Measurements from ENCODE around the gene ATP9A. TPM values are rescaled to one million over a fixed set of nuclear protein-coding genes. Genes with fewer than 3 reads are reported as not detected.
A peak's percentile ranks its signal among the peaks of the same experiment; 100 is the strongest.

ATP9A gene
- total RNA-seq, 6 experiments from 2014 or later: 21.4 to 34.0 (median 22.8) TPM

DNA sequence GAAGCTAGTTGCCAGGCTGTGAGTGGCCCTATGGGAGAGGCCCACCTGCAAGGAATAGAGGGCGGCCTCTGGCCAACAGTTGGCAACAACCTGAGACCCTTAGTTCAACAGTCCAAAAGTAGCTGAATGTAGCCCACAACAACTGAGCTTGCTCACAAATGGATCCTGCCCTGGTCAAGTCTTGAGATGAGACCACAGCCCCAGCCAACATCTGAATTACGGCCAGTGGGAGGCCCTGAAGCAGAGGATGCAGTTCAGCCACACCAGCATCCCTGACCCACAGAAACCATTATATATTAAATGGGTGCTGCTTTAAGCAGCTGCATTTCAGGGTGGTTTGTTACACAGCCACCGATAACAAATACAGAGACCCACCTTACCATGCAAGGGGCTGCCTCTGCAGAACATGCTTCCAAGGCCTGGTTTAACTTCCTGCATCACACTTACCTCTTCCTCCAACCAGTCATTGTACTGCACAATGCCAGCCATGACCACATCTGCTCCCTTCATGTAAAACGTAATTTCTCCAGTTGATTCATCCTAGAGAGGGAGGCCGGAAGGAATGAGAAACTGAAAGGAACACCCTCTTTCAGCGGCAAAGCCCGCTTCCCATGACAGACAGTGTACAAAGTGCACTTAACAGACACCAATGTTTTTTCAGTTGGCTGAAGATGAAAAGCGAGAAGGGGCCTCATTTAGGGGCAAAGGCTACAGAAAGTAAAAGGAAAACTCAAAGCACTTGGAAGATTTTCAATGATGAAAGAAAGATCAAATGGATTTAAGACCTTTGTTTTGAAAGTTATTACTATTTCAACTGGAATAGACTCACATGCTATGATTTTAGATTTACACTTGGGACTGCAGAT, 139.4 kb downstream of the ATP9A start:
- H3K27ac Mint-ChIP-seq: peak overlapping the region; percentile 74

DNA sequence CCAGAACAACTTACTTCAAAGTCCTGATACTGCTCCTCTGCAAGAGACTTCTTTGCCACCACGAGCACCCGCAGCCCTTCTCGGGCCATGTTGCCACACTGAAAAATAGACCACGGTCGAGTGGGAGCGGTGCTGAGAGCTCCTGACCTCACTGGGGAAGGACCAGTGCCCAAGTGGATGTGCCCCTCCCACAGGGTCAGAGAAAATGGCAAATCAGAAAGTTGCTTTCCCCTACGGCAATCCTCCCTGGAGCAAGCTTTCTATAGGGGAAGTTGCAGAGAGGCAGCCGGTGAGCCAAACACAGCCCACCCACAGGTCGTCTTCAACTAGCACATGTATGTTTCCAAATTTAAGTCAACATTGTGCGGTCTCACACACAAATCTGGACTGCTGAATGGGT, 140.6 kb downstream of the ATP9A start:
- Mint-ChIP-seq H3K36me3 (ENCODE audit: low read depth) (peaks cover 14% of the 10 kb centered on the region), H3K9me3 (no peaks in the 10 kb centered on the region), H3K4me1 (ENCODE audit: low read depth) (peaks cover 58% of the 10 kb centered on the region), H3K4me3 (no peak overlapping the region), H3K27ac (no peak overlapping the region), H3K27me3 (ENCODE audit: insufficient read depth) (no peaks in the 10 kb centered on the region)
- DNase-seq: no peak
- TF ChIP-seq, protein P1, sequence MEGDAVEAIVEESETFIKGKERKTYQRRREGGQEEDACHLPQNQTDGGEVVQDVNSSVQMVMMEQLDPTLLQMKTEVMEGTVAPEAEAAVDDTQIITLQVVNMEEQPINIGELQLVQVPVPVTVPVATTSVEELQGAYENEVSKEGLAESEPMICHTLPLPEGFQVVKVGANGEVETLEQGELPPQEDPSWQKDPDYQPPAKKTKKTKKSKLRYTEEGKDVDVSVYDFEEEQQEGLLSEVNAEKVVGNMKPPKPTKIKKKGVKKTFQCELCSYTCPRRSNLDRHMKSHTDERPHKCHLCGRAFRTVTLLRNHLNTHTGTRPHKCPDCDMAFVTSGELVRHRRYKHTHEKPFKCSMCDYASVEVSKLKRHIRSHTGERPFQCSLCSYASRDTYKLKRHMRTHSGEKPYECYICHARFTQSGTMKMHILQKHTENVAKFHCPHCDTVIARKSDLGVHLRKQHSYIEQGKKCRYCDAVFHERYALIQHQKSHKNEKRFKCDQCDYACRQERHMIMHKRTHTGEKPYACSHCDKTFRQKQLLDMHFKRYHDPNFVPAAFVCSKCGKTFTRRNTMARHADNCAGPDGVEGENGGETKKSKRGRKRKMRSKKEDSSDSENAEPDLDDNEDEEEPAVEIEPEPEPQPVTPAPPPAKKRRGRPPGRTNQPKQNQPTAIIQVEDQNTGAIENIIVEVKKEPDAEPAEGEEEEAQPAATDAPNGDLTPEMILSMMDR (IDR thresholded peaks at IDR 0.05): no peak

More for the DNA sequence above, 139.4 kb downstream of the ATP9A start:
- DNase-seq: peak; percentile 54
- Mint-ChIP-seq H3K4me1 (ENCODE audit: low read depth) (peaks cover 53% of the 10 kb centered on the region), H3K4me3 (peak overlapping the region; percentile 54), H3K27me3 (ENCODE audit: insufficient read depth) (no peaks in the 10 kb centered on the region), H3K9me3 (no peaks in the 10 kb centered on the region), H3K36me3 (ENCODE audit: low read depth) (peaks cover 12% of the 10 kb centered on the region)
- TF ChIP-seq, protein P1 (IDR thresholded peaks at IDR 0.05): no peak

DNA sequence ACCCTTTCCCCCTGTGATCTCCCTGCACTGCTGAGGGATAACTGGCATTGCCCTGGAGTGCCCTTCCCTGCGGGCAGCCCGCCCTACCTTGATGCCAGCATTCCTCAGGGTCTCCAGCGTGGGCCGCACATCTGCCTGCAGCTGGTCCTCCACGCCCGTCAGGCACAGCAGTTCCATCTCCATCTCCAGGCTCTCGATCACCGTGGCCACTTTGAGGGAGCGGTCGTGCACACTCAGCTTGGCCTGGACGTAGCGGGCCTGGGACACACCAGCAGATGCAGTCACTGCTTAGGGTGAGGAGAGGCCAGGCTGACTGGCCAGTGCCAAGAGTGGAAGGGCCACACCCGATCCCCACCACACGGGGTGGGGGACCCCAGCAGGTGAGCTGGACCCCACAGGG, 143.1 kb downstream of the ATP9A start:
- Mint-ChIP-seq H3K9me3 (no peaks in the 10 kb centered on the region), H3K36me3 (ENCODE audit: low read depth) (peaks cover 16% of the 10 kb centered on the region), H3K4me1 (ENCODE audit: low read depth) (peaks cover 37% of the 10 kb centered on the region), H3K27ac (no peak overlapping the region), H3K4me3 (no peak overlapping the region), H3K27me3 (ENCODE audit: insufficient read depth) (peaks cover under 1% of the 10 kb centered on the region; the same call in 1 of the 2 replicates)
- DNase-seq: no peak
- TF ChIP-seq, protein P1 (IDR thresholded peaks at IDR 0.05): no peak

DNA sequence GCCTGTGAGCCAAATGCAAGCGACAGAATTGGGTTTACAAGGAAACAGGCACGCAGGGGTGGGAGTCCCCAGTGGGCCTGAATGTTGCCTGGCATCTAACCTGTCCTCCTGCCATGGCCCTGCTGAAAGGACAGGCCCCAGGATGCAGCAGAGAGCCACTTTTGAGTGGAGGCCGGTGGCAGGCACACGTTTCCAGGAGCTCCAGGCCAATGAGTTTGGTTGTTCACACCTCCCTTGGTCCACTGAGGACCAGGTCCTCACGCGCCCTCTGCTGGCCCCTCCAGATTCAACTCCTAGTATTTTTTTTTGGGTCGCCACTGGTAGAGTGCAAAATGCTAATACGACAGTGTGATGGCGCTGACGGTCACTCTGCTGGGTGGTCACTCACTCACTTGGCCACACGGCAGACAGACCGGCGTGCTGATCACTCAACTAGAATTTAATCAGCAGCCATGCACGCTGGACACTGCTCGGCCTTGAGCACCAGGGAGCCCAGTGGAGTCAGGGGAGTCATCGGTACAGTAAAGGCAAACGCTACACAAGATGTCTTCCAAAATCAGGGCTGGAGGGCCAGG, 143.9 kb downstream of the ATP9A start:
- peak; percentile 52 for DNase-seq
- no peak overlapping the region for H3K27ac Mint-ChIP-seq

DNA sequence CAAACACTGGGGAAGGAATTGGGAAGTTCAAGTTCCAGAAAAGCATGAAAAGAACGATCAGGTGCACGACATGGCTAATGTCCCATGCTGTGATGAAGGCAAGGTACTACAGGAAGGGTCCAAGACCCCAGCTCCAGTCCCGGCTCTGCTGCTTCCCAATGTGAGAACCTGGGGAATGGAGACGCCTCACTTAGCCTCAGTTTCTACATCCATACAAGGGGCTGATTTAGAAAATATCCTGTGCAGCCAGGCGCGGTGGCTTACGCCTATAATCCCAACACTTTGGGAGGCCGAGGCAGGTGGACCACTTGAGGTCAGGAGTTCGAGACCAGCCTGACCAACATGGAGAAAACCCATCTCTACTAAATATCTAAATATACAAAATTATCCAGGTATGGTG, 144.9 kb downstream of the ATP9A start:
- peaks cover 4% of the 10 kb centered on the region; the same call in 1 of the 2 replicates for H3K27me3 Mint-ChIP-seq (ENCODE audit: insufficient read depth)
- H3K27ac Mint-ChIP-seq: no peak overlapping the region
- H3K9me3 Mint-ChIP-seq: no peaks in the 10 kb centered on the region
- H3K4me1 Mint-ChIP-seq (ENCODE audit: low read depth): peaks cover 19% of the 10 kb centered on the region
- H3K36me3 Mint-ChIP-seq (ENCODE audit: low read depth): peaks cover 13% of the 10 kb centered on the region
- TF ChIP-seq, protein P1 (IDR thresholded peaks at IDR 0.05): no peak
- no peak overlapping the region for H3K4me3 Mint-ChIP-seq
- DNase-seq: no peak

More for the DNA sequence above, 143.9 kb downstream of the ATP9A start:
- H3K27me3 Mint-ChIP-seq (ENCODE audit: insufficient read depth): peaks cover 4% of the 10 kb centered on the region; the same call in 1 of the 2 replicates
- no peak overlapping the region for H3K4me3 Mint-ChIP-seq
- H3K9me3 Mint-ChIP-seq: no peaks in the 10 kb centered on the region
- TF ChIP-seq, protein P1 (IDR thresholded peaks at IDR 0.05): peak; percentile 91
- peaks cover 29% of the 10 kb centered on the region for H3K4me1 Mint-ChIP-seq (ENCODE audit: low read depth)
- H3K36me3 Mint-ChIP-seq (ENCODE audit: low read depth): peaks cover 16% of the 10 kb centered on the region

Data from HFFc6 (cell line).